GM15510 (cell line): ENCODE results near the gene C13orf42.

Source experiments
- POLR2A ChIP-seq: IDR thresholded peaks from 3 replicates; pipeline ENCODE4 v1.6.1; 2011; ENCODE audit warnings: borderline replicate concordance; ENCODE audit not compliant: insufficient read length; ENCODE audit errors: extremely low read depth

C13orf42 gene

DNA sequence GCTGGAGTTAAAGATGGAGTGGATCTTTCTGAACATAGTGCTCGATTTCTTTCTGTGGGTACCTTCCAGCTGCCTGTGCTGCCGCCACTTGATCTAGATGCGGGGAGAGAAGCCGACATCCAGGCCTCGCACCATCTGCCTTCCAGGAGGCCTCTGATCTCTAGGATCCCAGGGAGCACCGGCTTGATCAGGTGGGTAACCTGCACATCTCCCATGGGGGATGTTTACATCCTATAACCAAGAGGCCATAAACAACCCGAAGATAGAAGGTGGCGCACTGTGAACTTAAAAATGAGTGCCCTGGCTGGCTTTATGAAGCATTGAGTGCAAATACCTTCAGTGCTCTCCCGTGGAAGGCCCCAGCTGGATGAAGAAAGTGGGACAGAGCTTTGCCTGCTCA is at the start of gene C13orf42:
Gene C13orf42 (minus strand): TSS at position 101 of the 400 bp plus-strand sequence. CDS start 65 bp downstream, at position 36.
- TF ChIP-seq POLR2A = no peak

DNA sequence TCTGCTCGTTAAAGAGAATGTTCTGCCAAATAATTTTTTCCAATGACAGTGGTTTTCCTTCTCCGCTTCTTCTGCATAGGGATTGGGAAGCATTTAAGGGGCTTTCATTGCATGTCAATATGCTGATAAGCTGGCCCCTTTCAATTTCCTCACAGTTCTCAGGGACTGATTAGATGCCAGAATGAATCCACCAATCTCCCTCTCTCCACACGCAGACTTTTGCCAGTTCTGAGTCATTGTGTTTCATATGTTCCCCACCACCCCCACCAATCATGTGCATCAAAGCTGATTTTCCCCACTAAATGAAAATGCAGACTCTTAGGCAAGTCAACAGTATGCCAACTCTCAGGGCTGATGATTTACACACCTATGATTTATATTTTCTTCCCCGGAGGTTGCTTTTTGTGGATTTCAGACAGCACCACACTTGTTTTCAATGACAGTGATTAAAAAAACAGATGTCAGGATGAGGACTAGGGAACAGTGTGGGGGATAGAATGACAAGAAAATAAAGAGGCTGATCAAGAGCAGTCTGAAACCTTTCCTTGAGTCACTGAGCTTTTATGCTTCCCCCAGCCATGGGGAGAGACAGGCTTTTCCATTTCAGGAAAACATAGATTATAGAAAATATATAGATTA is 47.9 kb upstream of the C13orf42 start:
- TF ChIP-seq POLR2A = no peak

DNA sequence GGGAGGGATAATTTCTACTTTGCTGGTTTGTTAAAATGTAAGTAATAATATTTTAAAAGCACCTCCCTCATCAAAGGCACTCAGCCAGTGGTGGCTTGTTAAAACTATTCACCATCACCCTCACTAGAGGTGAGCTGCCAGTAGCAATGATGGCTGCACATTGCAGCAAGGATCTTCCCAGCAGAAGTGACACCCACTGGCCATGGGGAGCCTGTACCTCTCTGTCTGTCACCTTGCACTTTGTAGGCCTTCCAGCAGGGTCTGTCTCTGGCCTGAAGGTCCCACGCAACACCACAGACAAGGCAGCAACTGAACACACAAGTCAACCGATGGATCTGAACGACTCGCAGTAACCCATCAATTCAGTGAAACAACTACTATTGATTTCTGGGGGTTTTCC is 47.3 kb upstream of the C13orf42 start:
- TF ChIP-seq POLR2A = no peak

DNA sequence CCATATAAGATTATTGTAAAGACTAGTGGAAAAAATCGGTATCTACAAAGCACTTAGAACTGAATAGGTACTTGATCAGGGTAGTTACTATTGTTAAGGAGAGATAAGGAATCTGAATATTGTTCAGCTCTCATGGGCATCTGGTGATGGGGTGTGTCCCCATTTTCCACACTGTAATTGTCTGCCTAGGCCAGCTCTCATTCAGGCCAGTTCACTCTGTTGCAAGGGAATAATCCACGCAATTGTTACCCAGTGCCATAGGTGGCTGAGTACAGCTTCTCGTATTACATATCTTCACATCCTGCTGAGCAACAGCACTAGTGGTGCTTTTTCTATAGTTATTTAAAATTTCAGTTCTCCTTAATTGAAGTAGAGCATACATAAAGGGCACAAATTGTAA is 45.6 kb upstream of the C13orf42 start:
- no peak for TF ChIP-seq POLR2A

DNA sequence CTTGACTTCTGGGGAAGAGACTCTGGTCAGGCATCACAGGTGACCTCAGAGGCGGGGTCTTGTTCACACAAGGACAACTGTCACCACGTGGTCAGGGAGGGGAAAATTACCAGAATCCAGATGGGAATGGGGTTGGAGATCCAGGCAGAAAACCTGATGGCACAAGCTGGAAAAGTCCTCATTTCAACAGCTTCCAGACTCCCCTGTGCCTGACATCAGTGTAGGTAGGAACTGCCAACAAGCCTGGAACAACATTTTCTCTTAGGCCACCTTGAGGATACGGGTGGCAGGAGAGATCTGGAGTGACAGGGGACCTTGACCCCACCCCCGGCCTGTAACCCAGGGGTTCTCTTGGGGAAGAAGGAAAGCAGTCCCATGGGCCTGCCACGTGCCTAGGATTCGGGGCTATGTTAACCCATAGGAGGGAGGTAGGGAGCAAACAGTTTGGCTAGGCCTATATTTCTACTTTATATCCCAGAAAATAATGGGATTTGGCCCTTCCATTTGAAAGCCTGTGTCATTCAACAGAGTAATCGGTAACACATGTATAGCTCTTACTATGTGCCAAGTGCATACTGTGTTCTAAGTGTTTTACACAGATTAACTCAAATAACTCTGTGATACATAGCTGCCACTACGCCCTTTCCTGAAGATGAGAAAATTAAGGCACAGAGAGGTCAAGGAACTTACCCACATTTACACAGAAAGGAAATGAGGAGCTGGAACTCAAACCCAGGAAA is 44.9 kb upstream of the C13orf42 start:
- TF ChIP-seq POLR2A = no peak

DNA sequence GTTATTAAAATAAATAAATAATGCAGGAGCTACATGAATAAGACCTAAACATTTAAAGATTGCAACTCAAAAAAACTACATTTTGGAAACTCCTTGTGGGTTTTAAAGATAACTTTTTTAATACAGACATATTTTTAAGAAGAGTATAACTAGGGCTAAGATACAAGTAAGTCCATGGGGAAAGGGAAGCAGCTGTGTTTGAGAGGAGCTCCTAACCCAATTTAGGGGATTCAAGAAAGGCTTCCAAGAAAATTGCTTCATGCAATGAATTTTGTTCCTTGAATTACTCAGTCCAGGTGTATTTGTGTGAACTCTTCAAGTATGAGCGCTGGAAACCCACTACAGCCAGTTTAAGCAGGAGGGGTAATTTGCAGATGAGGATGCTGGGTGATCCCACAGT is 44.1 kb upstream of the C13orf42 start:
- TF ChIP-seq POLR2A = no peak

DNA sequence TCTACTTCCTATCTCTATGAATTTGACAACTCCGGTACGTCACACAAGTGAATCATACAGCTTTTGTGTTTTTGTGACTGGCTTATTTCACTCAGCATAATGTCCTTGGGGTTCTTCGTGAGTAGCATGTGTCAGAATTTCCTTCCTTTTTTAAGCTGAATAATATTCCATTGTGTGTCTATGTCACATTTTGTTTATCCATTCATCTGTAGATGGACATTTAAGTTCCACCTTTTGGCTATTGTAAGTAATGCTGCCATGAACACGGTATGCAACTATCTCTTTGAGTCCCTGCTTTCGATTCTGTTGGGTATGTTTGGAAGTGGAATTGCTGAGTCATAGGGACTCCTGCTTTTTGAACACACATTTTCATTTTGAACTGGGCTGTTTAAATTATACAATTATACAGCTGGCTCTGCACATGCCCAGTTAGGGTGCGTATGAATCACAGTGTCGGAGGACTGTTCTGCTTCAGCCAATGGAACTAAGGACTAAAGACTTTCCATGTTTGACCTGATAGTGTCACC is 43.0 kb upstream of the C13orf42 start:
- TF ChIP-seq POLR2A = no peak

DNA sequence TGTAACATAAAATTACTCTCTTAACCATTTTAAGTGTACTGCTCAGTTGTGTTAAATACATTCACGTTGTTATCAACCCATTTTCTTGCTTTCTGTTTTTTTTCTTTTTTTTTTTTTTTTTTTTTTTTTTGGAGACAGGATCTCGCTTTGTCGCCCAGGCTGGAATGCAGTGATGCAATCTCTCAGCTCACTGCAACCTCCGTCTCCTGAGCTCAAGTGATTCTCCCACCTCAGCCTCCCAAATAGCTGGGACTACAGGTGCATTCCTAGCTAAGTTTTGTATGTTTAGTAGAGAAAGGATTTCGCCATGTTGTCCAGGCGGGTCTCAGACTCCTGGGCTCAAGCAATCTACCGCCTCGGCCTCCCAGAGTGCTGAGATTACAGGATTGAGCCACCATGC is 42.5 kb upstream of the C13orf42 start:
- TF ChIP-seq POLR2A = no peak

DNA sequence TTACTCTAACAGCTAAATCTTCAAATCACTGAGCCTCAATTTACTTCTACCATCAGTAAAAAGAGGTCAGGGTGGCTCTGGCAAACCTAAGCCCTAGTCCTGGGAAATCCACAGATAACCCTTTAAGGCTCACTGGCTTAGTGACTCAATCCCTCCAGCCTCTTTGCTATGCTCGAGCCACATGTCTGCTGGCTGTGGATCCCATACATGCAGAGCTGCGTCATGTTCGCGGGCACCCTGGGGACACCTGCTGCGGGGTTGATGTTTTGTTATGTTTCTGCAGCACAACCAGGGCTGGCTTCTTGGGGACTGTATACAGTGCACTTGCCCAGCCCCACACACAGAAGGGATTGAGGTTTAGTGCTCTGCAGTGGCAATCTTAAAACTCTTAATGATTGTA is 41.6 kb upstream of the C13orf42 start:
- no peak for TF ChIP-seq POLR2A

DNA sequence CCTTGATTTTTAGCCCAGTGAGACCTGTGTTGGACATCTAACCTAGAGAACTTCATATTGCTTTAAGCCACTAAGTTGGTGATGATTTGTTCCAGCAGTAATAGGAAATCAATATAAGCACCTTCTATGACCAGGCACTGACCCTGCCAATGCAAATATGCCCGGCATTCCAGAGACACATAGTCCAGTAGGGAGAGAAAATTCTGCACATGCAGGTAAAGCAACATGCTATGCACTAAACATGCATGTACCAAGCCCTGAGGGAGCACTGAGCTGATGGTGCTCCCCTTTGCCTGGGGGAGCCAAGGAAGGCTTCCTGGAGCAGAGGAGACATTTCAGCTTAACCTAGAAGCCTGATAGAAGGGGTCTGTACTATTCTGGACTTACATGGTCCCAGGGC is 40.4 kb upstream of the C13orf42 start:
- no peak for TF ChIP-seq POLR2A

DNA sequence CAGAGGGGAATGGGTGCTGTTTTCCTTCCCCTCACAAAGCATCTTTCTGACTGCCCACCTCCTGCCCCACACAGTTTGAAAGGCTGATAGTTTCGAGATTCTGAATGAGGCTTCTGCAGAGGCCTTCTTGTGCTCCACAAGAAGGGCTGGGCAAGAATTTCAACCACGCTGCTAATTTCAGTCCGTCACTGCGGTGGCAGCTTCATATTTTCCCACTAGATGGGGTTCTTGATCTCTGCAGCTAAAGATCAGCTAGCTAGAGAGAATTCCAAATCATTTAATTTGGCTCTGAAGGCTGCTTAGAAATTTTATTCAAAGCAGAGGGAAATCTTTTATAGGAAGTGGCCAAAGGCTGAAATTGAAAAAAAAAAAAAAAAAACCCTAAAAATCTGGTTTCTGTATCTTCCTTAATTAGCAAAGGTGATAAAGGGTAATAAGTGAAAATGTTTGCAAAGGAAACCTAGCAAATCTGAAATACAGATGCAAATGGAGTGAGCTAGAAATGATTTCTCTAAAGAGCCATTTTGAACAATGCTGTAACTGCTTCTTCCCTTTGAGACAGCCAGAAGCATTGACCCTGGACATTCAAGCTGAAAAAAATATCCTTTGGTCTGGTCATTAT is 38.0 kb upstream of the C13orf42 start:
- no peak for TF ChIP-seq POLR2A

DNA sequence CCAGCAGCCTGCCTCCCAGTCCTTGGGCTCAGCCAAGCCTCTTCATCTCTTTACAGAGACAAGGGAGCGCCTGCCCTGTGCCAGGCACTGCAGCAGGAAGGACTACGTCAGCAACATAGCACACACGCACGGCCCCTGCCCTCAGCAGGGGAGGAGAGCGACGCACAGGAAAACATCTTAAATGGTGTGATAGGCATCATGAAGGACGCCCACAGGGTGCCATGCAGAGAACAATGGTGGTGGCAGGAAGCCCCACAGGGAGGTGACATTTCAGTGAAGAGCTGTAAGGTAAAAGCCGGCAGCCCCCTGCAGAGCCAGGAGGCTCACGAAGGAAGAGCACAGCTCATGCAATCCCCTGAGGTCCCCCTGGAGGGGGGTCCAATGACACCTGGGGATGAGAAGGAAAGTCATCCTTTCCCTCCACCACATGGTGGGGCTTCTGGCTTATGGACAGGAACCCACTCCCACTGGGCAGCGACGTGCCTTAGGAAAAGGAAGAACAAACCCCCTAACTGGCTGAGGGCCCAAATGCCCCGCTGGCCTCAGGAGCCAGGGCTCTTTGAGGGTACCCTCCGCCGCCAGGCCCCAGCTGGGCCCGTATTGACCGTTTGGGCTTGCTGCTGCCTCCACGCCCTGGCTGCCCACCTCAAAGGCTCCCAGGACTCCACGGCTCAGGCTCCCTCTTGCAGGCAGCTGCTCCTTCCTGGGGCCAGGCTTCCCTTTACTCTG is 37.3 kb upstream of the C13orf42 start:
- no peak for TF ChIP-seq POLR2A

DNA sequence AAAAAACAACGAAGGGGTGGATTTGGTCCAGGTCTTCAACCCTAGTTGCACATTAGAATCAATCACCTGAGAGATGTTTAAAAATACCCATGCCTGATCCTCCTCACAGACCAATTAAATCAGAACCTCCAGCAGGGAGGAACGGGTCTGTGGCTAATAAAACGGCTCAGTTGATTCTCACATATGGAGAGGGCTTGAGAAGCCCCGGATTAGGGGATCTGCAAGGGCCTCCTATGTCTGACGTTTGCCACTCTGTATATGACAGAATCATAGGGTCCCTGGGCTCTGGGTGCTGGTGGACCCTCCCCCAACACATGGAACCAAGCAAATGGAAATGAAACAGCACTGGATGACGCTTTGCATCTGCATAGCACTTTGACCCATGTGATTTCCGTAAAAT is 36.7 kb upstream of the C13orf42 start:
- TF ChIP-seq POLR2A = no peak

DNA sequence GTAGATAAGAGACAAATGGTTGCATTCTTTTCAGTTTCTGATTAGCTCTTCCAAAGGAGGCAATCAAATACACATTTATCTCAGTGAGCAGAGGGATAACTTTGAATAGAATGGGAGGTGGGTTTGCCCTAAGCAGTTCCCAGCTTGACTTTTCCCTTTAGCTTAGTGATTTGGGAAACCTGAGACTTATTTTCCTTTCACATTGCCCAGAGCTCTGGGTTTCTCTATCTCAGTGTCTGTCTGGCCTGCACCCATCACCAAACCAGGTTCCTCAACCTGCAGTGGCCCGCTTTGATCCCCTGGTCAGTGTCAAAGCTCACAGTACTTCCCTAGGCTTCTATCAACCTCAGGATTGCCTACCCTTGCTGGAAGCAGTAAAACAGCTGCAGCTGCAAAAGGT is 35.6 kb upstream of the C13orf42 start:
- no peak for TF ChIP-seq POLR2A

DNA sequence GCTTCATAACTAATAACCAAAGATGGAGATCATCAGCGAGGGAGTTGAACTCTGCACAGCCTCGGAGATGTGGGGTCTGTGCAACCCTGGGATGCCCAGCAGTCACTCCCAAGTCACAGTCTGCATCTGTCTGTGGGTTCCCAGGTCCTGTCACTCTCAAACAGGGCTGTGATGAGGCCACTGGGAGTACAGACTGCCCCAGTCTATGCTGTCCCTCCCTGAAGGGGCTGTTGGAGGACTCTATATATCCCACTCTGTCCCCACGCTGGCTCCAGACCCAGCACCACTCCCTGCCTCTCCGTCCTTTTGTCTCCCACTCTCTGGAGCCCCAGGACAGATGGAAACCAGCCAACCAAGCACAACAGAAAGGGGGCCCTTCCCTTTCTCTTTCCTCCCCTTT is 26.2 kb upstream of the C13orf42 start:
- no peak for TF ChIP-seq POLR2A
